Lower leg skin (tissue), 3 donors: Measurements from ENCODE around the gene DRC7.

Source experiments
- POLR2A ChIP-seq, 2 donors: fragments of 450-650 bp; IDR thresholded peaks; one replicate each; pipeline ENCODE4 v1.6.1; 2016 to 2017; ENCODE audit warnings: antibody characterized with exemption in 2 of 2, mild to moderate bottlenecking in 1 of 2, moderate library complexity in 1 of 2
- TF ChIP-seq, protein P1 (sequence below), 3 donors: fragments of 450-650 bp; IDR thresholded peaks; one replicate each; pipeline ENCODE4 v1.5.1; 2016; ENCODE audit warnings: antibody characterized with exemption in 3 of 3, mild to moderate bottlenecking in 3 of 3, moderate library complexity in 2 of 3

DNA sequence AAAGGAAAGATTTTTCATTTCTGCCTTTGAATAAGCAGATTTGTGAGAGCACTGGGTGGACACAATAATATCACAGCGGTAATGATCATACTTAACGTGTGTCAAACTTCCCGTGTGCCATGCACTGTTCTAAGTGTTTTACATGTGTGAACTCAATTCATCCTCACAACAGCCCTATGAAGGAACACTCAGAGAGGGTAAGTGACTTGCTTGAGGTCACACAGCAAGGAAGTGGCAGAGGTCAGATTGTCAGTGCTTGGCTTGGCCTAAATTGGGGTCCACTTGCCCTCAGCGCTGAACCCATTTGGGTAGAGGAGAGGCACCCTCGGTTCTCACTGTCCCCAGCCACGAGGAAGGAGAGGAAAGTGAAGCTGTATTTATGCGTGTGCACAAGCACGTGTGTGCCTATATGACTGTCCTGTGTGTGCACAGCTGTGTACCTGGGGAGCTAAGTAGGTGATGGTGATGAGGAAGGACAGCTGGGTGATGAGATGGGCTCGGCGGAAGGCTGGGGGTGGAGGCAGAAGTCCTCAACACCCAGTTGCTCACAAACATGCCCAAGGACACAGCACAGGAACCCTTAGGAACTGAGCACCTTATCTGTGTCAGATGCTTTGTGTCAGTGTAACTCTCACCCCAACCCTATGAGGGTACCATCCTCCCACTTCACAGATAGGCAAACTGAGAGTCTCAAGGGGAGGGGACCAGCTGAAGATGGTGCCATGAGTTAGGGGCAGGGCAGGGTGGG is 36.3 kb upstream of the DRC7 start:
- TF ChIP-seq, protein P1, sequence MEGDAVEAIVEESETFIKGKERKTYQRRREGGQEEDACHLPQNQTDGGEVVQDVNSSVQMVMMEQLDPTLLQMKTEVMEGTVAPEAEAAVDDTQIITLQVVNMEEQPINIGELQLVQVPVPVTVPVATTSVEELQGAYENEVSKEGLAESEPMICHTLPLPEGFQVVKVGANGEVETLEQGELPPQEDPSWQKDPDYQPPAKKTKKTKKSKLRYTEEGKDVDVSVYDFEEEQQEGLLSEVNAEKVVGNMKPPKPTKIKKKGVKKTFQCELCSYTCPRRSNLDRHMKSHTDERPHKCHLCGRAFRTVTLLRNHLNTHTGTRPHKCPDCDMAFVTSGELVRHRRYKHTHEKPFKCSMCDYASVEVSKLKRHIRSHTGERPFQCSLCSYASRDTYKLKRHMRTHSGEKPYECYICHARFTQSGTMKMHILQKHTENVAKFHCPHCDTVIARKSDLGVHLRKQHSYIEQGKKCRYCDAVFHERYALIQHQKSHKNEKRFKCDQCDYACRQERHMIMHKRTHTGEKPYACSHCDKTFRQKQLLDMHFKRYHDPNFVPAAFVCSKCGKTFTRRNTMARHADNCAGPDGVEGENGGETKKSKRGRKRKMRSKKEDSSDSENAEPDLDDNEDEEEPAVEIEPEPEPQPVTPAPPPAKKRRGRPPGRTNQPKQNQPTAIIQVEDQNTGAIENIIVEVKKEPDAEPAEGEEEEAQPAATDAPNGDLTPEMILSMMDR (IDR thresholded peaks at IDR 0.05) = no peak
- TF ChIP-seq POLR2A (IDR thresholded peaks at IDR 0.05) = no peak
